Putamen (tissue), 1 donor: Measurements from ENCODE around the gene JMY.

Experiments
- DNase-seq: peaks from one replicate; pipeline ENCODE4 v3.0.0-alpha.2; 2016; ENCODE audit warnings: low spot score

The JMY gene

GRCh38 chr5:79297661-79298060 lies 61.7 kb downstream of the JMY start:
- no peak for DNase-seq

GRCh38 chr5:79301046-79301712 lies 65.2 kb downstream of the JMY start:
- no peak for DNase-seq

- no peak for DNase-seq
Measured at GRCh38 chr5:79302454-79302853, 66.5 kb downstream of the JMY start.

GRCh38 chr5:79305706-79306105 lies 69.8 kb downstream of the JMY start:
- no peak for DNase-seq

DNA sequence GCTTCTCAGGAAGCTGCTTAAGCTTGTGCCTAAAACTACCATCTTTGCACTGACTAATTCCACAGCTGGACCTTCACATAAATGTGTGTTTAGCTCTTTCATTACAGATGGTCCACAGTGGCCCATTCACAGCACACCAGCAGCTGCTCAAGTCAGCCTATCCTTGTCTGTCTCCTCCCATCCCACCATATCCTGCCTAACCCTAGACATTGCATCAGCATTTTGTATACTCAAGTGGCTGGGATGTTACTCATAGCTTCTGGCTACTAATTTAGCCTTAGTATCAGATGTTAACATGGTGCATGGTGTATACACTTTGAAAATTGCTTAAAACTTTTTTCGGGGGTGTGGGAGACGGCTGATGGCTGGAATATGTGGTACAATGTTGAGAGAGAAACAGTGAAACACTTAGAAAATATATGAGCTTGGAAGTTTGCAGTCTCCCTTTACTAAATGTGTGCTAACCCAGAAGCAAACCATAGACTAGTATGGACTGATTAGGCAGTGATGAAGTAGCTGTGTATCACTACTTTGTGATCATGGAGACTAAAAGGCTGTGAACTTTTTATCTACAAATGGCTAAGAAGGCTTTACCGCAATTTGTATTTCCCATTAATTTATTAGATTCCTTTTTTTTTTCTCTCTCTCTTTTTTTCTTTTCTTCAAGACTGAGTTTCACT lies 83.1 kb downstream of the JMY start:
- no peak for DNase-seq

DNA sequence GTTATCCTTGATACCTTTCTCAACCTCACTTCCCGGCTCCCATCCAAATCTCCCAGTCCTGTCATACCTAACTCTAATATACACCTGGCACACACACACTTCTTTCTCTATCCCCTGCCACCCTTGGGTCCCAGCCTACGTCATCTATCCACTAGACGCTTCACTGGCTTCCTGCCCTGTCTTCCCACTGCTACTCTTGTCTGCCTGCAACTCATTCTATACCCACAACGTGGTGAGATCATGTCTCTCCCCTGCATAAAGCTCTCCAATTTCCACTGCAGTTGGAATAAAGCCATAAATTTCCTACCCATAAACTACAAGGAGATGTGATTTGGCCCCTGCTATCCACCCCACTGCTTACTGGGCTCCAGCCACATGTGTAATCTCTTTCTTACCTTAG lies 93.5 kb downstream of the JMY start:
- no peak for DNase-seq

- no peak for DNase-seq
Measured at GRCh38 chr5:79330071-79330470, 94.1 kb downstream of the JMY start.

DNA sequence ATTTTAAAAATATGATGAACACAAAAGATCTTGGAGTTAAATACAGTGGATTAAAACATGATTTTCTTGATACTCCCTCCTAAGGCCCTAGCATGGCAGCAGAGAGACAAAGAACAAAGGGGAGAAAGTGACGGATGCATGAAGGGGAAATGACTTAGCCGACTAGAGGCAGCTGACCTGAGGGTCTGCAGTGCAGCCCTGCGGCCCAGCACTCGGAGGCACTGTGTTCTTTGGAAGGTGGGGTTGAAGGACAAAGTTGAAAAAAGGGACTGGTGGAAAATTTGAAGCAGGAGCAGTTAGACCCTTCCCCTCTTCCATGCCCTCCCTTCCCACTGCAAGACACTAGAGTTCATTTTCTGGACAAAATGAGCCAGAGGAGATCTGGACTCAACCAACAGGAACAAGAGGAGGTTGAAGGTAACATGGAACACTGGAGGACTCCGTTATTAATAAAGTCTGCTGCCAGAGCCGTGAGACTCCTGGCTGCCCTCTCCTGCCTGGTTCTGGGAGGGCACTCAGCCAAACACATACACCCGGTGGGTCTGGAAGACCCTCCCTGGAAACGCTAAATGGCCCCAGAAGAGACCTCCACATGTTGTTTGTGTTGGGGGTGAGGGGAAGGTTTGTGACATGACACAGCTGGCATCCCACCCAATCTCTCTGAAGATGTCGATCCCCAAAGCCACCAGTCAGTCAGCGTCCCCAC lies 98.1 kb downstream of the JMY start:
- DNase-seq, result no peak

- DNase-seq, result no peak
Measured at GRCh38 chr5:79346420-79346824, 110.5 kb downstream of the JMY start.

GRCh38 chr5:79349047-79349446 lies 113.1 kb downstream of the JMY start:
- no peak for DNase-seq

- no peak for DNase-seq
Measured at GRCh38 chr5:79349881-79350280, 114.0 kb downstream of the JMY start.

DNA sequence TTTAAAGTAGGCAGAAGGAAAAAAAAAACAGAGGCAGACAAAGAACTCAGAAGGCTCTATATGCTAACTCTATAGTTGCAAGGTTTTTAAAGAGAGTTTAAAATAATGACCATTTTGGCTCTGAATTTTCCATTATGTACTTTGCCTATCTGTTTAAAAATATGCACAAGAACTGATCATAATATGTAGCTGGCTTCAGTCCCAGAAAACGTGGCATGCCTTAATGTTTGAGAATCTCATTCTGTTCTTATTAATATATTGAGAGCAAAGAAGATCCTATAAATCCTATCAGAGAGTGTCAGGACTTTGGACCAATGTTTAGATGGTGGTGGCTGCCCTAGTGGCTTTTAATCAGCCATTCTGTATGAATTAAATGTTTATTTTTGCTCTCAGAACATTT lies 121.5 kb downstream of the JMY start:
- DNase-seq, result no peak
